SK-N-SH (cell line): ENCODE measurements around the gene ACOXL. TPM values are rescaled to one million over a fixed set of nuclear protein-coding genes. Genes with fewer than 3 reads are reported as not detected.

Source experiments
- CTCF ChIA-PET: fragments of 300-600, 350-600 bp; formaldehyde crosslinking; extraction: SDS; loops from one replicate; lab custom pipeline; 2021; lab: Yijun Ruan, JAX
- POLR2A ChIA-PET: fragments of 350-600 bp; sonication (Branson Sonifier 250); formaldehyde crosslinking; extraction: SDS; loops from one replicate; lab custom pipeline; 2020; ENCODE audit warnings: antibody characterized with exemption, inconsistent platforms; lab: Yijun Ruan, JAX
- DNase-seq: peaks from one replicate; pipeline ENCODE4 v3.0.0; 2012
- H2AFZ ChIP-seq: fragments of 200-600 bp; sonication (generic); 2 replicates; pipeline ENCODE4 v1.8.1; 2016; ENCODE audit warnings: antibody characterized with exemption, mild to moderate bottlenecking, low read depth
- H3F3A ChIP-seq: fragments of 200-600 bp; sonication (generic); replicated peaks from 2 replicates; pipeline ENCODE3; 2016; ENCODE audit warnings: antibody characterized with exemption, mild to moderate bottlenecking; ENCODE audit not compliant: insufficient read depth
- H3K27ac ChIP-seq, 2 experiments: fragments of 200-500 bp in 1 of 2; fragments of 200-600 bp in 1 of 2; sonication (Bioruptor generic) in 1 of 2; sonication (generic), shearing (Covaris generic) in 1 of 2; 2 replicates each; pipeline versions ENCODE4 v1.5.1 to v1.6.1; 2014 to 2016; ENCODE audit warnings: low read depth in 2 of 2, inconsistent platforms in 1 of 2, low read length in 1 of 2, mild to moderate bottlenecking in 1 of 2, mixed read lengths in 1 of 2
- H3K27me3 ChIP-seq: fragments of 200-600 bp; sonication (generic), shearing (Covaris generic); 2 replicates; pipeline ENCODE4 v1.6.1; 2016; ENCODE audit warnings: mixed run types; ENCODE audit not compliant: insufficient read depth
- H3K36me3 ChIP-seq, 2 experiments: fragments of 200-500 bp in 1 of 2; fragments of 200-600 bp in 1 of 2; sonication (Bioruptor generic) in 1 of 2; sonication (generic) in 1 of 2; replicated peaks in 1 of 2; 2 replicates each; pipeline versions ENCODE3 to v1.5.1; 2014 to 2016; ENCODE audit warnings: low read length in 1 of 2, mild to moderate bottlenecking in 1 of 2; ENCODE audit not compliant: insufficient read depth in 2 of 2, control insufficient read depth in 1 of 2
- H3K4me1 ChIP-seq, 2 experiments: fragments of 200-500 bp in 1 of 2; fragments of 200-600 bp in 1 of 2; sonication (Bioruptor generic) in 1 of 2; sonication (generic), shearing (Covaris generic) in 1 of 2; 2 replicates each; pipeline versions ENCODE4 v1.5.1 to v1.6.1; 2014 to 2016; ENCODE audit warnings: low read depth in 1 of 2, low read length in 1 of 2, mixed run types in 1 of 2; ENCODE audit not compliant: insufficient read depth in 2 of 2, control insufficient read depth in 1 of 2
- H3K4me2 ChIP-seq: fragments of 200-600 bp; sonication (generic), shearing (Covaris generic); 2 replicates; pipeline ENCODE4 v1.6.1; 2017; ENCODE audit warnings: mixed run types
- H3K4me3 ChIP-seq, 2 experiments: fragments of 200-500 bp in 1 of 2; fragments of 200-600 bp in 1 of 2; sonication (Bioruptor generic) in 1 of 2; sonication (generic), shearing (Covaris generic) in 1 of 2; 2 replicates each; pipeline versions ENCODE4 v1.5.1 to v1.8.1; 2014 to 2016; ENCODE audit warnings: low read depth in 2 of 2, inconsistent platforms in 1 of 2, low read length in 1 of 2, mild to moderate bottlenecking in 1 of 2, mixed read lengths in 1 of 2, moderate library complexity in 1 of 2
- H3K79me2 ChIP-seq: fragments of 200-600 bp; sonication (generic); 2 replicates; pipeline ENCODE4 v1.8.1; 2017; ENCODE audit warnings: mild to moderate bottlenecking; ENCODE audit not compliant: insufficient read depth
- H3K9ac ChIP-seq: fragments of 200-600 bp; sonication (generic); 2 replicates; pipeline ENCODE4 v1.6.1; 2017; ENCODE audit warnings: mixed run types
- H3K9me2 ChIP-seq: fragments of 200-600 bp; sonication (generic); 2 replicates; pipeline ENCODE4 v1.6.1; 2017; ENCODE audit warnings: mixed run types
- H3K9me3 ChIP-seq: fragments of 200-600 bp; sonication (generic); 2 replicates; pipeline ENCODE4 v1.6.1; 2017; ENCODE audit warnings: mixed run types, mild to moderate bottlenecking, moderate library complexity
- H4K20me1 ChIP-seq: fragments of 200-600 bp; sonication (generic); 2 replicates; pipeline ENCODE4 v1.6.1; 2017; ENCODE audit warnings: mild to moderate bottlenecking, mixed run types; ENCODE audit not compliant: insufficient read depth
- ELF1 ChIP-seq: IDR thresholded peaks from 2 replicates; pipeline ENCODE4 v1.4.0; 2012
- EP300 ChIP-seq, 2 experiments: IDR thresholded peaks; 2 replicates each; pipeline versions ENCODE4 v1.4.0 to v1.6.1; 2012; ENCODE audit warnings: borderline replicate concordance in 1 of 2, low read depth in 1 of 2, low read length in 1 of 2
- EZH2phosphoT487 ChIP-seq: fragments of 200-600 bp; sonication (generic); IDR thresholded peaks from 2 replicates; pipeline ENCODE4 v1.6.1; 2017; ENCODE audit warnings: low read depth, mixed run types, mild to moderate bottlenecking, antibody characterized with exemption, moderate library complexity, borderline replicate concordance
- JUND ChIP-seq: IDR thresholded peaks from 2 replicates; pipeline ENCODE4 v1.4.0; 2012
- MXI1 ChIP-seq: IDR thresholded peaks from 2 replicates; pipeline ENCODE4 v1.6.1; 2012; ENCODE audit warnings: mild to moderate bottlenecking, low read depth, low read length, improper control_type of control experiment
- NFIC ChIP-seq: IDR thresholded peaks from 2 replicates; pipeline ENCODE4 v1.4.0; 2012; ENCODE audit warnings: borderline replicate concordance
- POLR2AphosphoS5 ChIP-seq: IDR thresholded peaks from 2 replicates; pipeline ENCODE4 v1.6.1; 2012; ENCODE audit warnings: low read depth, low read length
- RAD21 ChIP-seq: IDR thresholded peaks from 2 replicates; pipeline ENCODE4 v1.6.1; 2012; ENCODE audit warnings: mild to moderate bottlenecking, low read length
- SIN3A ChIP-seq: IDR thresholded peaks from 2 replicates; pipeline ENCODE4 v1.6.1; 2012; ENCODE audit warnings: low read depth, mild to moderate bottlenecking, low read length, moderate library complexity, borderline replicate concordance
- SMC3 ChIP-seq: IDR thresholded peaks from 2 replicates; pipeline ENCODE4 v1.6.1; 2012; ENCODE audit warnings: low read depth, low read length, improper control_type of control experiment
- TCF12 ChIP-seq: IDR thresholded peaks from 2 replicates; pipeline ENCODE4 v1.4.0; 2012
- TEAD4 ChIP-seq: IDR thresholded peaks from 2 replicates; pipeline ENCODE4 v1.4.0; 2012; ENCODE audit warnings: mild to moderate bottlenecking, borderline replicate concordance; ENCODE audit not compliant: insufficient read depth
- YY1 ChIP-seq: IDR thresholded peaks from 2 replicates; pipeline ENCODE4 v1.4.0; 2012; ENCODE audit warnings: low read depth, mild to moderate bottlenecking
- WGBS: methylation state at CpG from one replicate; pipeline ENCODE4 v1.1.6; 2017; ENCODE audit warnings: low lambda C conversion rate; 5-methylcytosine and 5-hydroxymethylcytosine counted together
- polyA plus RNA-seq, 3 experiments: library from polyadenylated mRNA; depleted of rRNA; stranded (reverse); fragments of >200 nt; gene quantifications; 2 replicates each; pipeline ENCODE4 v1.2.3, GENCODE V29; 2012
- TF ChIP-seq, protein P1 (sequence below): fragments of 150-350 bp; IDR thresholded peaks from 2 replicates; pipeline ENCODE4 v1.6.1; 2017; ENCODE audit warnings: antibody characterized with exemption, low read length, low read depth, borderline replicate concordance
- TF ChIP-seq, protein P2 (sequence below): IDR thresholded peaks from 2 replicates; pipeline ENCODE4 v1.4.0; 2012; ENCODE audit warnings: low read depth, borderline replicate concordance
- TF ChIP-seq, protein P3 (sequence below): fragments of 150-350 bp; IDR thresholded peaks from 2 replicates; pipeline ENCODE4 v1.6.1; 2016; ENCODE audit warnings: mild to moderate bottlenecking, low read depth, low read length
- TF ChIP-seq, protein P4 (sequence below): IDR thresholded peaks from 2 replicates; pipeline ENCODE4 v1.4.0; 2012; ENCODE audit warnings: low read depth

ACOXL gene
- polyA plus RNA-seq, 1 of the 3 experiments (the other 2 are of a cell fraction) = not detected

DNA sequence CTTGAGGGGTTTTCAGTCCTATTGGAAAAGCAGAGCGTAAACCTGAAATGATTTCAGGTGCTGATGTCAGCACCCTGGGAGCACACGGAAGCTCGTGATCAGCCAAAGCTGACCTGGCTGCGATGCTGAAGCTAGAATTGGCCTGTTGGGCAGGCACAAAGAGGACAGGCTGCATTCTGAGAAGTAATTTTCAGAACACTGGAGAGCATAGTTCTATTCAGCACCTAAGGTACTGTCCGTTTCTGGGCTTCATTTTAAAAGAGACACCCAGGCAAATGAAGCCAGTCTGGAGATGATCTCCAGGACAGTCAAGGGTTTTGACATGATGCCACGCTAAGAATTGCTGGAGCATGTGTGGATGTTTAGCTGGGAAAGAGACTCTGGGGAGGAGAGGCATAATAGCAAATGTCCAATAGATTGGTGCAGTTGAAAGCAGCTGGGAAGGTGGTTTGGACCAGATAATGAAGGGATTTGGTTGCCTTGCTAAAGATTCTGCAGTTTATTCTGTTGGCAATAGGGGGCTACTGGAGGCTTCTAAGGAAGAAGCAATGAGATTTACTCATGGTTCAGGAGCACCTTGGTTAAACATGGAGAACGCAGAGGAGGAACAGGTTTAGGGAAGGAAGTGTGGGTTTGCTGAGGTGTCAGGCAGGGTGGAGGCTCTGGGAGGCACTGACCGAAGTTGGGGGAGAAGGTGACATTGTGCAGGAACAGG is 86.6 kb downstream of the ACOXL start:
- H3K4me3 ChIP-seq = no peak overlapping the region
- H3K27ac ChIP-seq = no peak overlapping the region
- no peak for DNase-seq
- H2AFZ ChIP-seq = no peak overlapping the region
- ChIA-PET CTCF (interaction anchor here (0.6 to 1.0 kb wide), 2 partner anchors 23 to 31 kb away, joined by 3 read pairs; no protein-coding TSS in a partner anchor), POLR2A (interaction anchor here (1.4 kb wide), 1 partner anchor 302 kb away, joined by 3 read pairs; the partner anchor contains the start of gene BCL2L11)
- H3K9ac ChIP-seq = no peak overlapping the region
- H3K4me1 ChIP-seq = no peaks in the 10 kb centered on the region
- H3K79me2 ChIP-seq = no peaks in the 10 kb centered on the region
- TF ChIP-seq EZH2phosphoT487 (no peak), RAD21 (peak; percentile 25; the same call in 1 of the 2 replicates)
- no peak overlapping the region for H3K4me2 ChIP-seq
- H3K9me3 ChIP-seq = no peaks in the 10 kb centered on the region
- H3K36me3 ChIP-seq = no peaks in the 10 kb centered on the region
- H3F3A ChIP-seq = no peaks in the 10 kb centered on the region
- H3K27me3 ChIP-seq = no peaks in the 10 kb centered on the region; the same call in 1 of the 2 replicates
- WGBS = 60% methylated on average over 8 of the region's 8 CpGs
- no peaks in the 10 kb centered on the region for H3K9me2 ChIP-seq
- no peaks in the 10 kb centered on the region for H4K20me1 ChIP-seq

DNA sequence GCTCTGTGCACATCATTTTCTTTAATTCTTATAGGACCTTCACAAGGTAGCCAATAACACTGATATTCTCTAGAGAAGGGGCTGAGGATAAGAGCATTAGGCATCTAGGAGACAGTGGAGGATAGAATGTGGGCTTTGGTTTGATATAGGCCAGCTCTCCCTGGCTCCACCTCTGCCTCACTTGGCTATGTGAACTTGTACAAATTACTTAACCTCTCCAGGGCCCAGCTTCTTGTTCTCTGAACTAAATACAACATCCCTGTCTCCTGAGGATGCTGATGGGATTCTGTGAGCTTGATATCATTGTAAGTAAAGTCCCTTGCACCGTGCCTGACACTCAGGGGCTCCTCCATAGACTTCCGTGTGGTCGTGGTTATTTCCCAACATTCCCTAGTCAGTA is 87.3 kb downstream of the ACOXL start:
- Histone ChIP-seq H3K27me3 (no peaks in the 10 kb centered on the region; the same call in 1 of the 2 replicates), H3K4me1 (no peaks in the 10 kb centered on the region), H3K9ac (no peak overlapping the region), H3F3A (no peaks in the 10 kb centered on the region), H2AFZ (no peak overlapping the region), H3K36me3 (no peaks in the 10 kb centered on the region), H3K27ac (no peak overlapping the region), H4K20me1 (no peaks in the 10 kb centered on the region), H3K4me2 (no peak overlapping the region), H3K4me3 (no peak overlapping the region), H3K9me2 (no peaks in the 10 kb centered on the region), H3K9me3 (0 out of 2 replicates have a peak, but pooled peaks cover 6% of the 10 kb centered on the region), H3K79me2 (no peaks in the 10 kb centered on the region)
- TF ChIP-seq, protein P1, sequence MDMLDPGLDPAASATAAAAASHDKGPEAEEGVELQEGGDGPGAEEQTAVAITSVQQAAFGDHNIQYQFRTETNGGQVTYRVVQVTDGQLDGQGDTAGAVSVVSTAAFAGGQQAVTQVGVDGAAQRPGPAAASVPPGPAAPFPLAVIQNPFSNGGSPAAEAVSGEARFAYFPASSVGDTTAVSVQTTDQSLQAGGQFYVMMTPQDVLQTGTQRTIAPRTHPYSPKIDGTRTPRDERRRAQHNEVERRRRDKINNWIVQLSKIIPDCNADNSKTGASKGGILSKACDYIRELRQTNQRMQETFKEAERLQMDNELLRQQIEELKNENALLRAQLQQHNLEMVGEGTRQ = no peak
- TF ChIP-seq EZH2phosphoT487 (no peak), TEAD4 (no peak), NFIC (no peak), JUND (no peak), SMC3 (no peak), SIN3A (no peak), MXI1 (no peak), TCF12 (no peak), EP300 (IDR thresholded peaks at IDR 0.05; ENCODE audit: borderline replicate concordance in 1 of 2, low read depth in 1 of 2, low read length in 1 of 2) (no peak), ELF1 (no peak), YY1 (no peak), POLR2AphosphoS5 (no peak)
- TF ChIP-seq, protein P2, sequence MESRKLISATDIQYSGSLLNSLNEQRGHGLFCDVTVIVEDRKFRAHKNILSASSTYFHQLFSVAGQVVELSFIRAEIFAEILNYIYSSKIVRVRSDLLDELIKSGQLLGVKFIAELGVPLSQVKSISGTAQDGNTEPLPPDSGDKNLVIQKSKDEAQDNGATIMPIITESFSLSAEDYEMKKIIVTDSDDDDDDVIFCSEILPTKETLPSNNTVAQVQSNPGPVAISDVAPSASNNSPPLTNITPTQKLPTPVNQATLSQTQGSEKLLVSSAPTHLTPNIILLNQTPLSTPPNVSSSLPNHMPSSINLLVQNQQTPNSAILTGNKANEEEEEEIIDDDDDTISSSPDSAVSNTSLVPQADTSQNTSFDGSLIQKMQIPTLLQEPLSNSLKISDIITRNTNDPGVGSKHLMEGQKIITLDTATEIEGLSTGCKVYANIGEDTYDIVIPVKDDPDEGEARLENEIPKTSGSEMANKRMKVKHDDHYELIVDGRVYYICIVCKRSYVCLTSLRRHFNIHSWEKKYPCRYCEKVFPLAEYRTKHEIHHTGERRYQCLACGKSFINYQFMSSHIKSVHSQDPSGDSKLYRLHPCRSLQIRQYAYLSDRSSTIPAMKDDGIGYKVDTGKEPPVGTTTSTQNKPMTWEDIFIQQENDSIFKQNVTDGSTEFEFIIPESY = no peak
- TF ChIP-seq, protein P3, sequence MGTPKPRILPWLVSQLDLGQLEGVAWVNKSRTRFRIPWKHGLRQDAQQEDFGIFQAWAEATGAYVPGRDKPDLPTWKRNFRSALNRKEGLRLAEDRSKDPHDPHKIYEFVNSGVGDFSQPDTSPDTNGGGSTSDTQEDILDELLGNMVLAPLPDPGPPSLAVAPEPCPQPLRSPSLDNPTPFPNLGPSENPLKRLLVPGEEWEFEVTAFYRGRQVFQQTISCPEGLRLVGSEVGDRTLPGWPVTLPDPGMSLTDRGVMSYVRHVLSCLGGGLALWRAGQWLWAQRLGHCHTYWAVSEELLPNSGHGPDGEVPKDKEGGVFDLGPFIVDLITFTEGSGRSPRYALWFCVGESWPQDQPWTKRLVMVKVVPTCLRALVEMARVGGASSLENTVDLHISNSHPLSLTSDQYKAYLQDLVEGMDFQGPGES = no peak
- TF ChIP-seq, protein P4, sequence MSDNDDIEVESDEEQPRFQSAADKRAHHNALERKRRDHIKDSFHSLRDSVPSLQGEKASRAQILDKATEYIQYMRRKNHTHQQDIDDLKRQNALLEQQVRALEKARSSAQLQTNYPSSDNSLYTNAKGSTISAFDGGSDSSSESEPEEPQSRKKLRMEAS = no peak
- POLR2A ChIA-PET = interaction anchor here (1.4 kb wide), 1 partner anchor 301 kb away, joined by 3 read pairs; the partner anchor contains the start of gene BCL2L11
- CTCF ChIA-PET = interaction anchor here (0.6 to 1.0 kb wide), 2 partner anchors 23 to 30 kb away, joined by 3 read pairs; no protein-coding TSS in a partner anchor
- WGBS = 22% methylated on average over 3 of the region's 3 CpGs
- no peak for DNase-seq
